ENCODE results near the gene MYLK.

MYLK gene

DNA sequence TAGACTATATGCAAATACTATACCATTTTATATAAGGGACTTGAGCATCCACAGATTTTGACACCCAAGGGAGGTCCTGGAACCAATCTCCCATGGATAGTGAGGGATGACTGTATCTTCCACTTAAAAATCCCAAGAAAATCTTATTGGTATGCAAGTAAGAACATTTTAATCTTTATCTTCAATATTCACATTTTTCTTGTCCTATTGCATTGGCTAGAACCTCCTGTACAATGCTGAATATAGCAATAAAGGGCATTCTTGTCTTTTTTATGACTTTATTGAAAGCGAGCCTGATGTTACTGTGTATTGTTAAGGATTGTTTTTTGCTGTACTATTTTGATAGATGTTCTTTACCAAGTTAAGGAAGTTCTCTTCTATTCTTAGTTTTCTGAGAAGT, 36.9 kb downstream of the MYLK start:
- Histone ChIP-seq H3K9me3 (ENCODE audit: insufficient read depth, low read depth, low read length) (peaks cover 36% of the 10 kb centered on the region), H3K4me3 (ENCODE audit: low read length) (no peak overlapping the region), H3K36me3 (ENCODE audit: insufficient read depth, low read depth, low read length) (no peaks in the 10 kb centered on the region), H3K9ac (ENCODE audit: low read depth, low read length) (no peak overlapping the region), H3K27me3 (ENCODE audit: insufficient read depth, low read length) (no peaks in the 10 kb centered on the region), H3K4me1 (ENCODE audit: insufficient read depth, low read length) (peaks cover 7% of the 10 kb centered on the region; the same call in 1 of the 2 replicates), H3K27ac (ENCODE audit: low read length) (no peak overlapping the region)

DNA sequence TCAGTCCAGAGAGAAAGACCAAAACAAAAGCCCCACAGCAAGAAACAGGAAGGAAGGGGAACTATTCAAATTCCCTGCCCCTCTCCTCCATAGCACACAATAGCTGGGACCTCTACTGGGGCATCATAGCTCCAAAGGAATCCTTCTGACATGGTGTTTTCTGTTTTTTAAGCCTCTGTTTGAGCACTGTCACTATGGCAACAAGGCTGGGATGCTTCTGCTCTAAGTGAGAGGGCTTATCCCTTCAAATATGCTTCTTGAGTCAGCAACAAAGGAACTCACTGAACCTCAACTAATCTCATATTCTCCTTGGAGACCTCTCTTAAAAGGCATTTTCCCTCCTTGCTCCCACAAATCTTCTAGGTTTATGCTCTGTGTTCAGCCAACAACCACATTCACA, 40.5 kb downstream of the MYLK start:
- Histone ChIP-seq H3K36me3 (ENCODE audit: insufficient read depth, low read depth, low read length) (no peaks in the 10 kb centered on the region), H3K27ac (ENCODE audit: low read length) (no peak overlapping the region), H3K9me3 (ENCODE audit: insufficient read depth, low read depth, low read length) (peaks cover 38% of the 10 kb centered on the region), H3K27me3 (ENCODE audit: insufficient read depth, low read length) (no peaks in the 10 kb centered on the region), H3K4me1 (ENCODE audit: insufficient read depth, low read length) (peaks cover 7% of the 10 kb centered on the region; the same call in 1 of the 2 replicates), H3K9ac (ENCODE audit: low read depth, low read length) (no peak overlapping the region), H3K4me3 (ENCODE audit: low read length) (no peak overlapping the region)

- Histone ChIP-seq H3K36me3 (ENCODE audit: insufficient read depth, low read depth, low read length) (no peaks in the 10 kb centered on the region), H3K27ac (ENCODE audit: low read length) (no peak overlapping the region), H3K4me1 (ENCODE audit: insufficient read depth, low read length) (peaks cover 7% of the 10 kb centered on the region; the same call in 1 of the 2 replicates), H3K9ac (ENCODE audit: low read depth, low read length) (no peak overlapping the region), H3K9me3 (ENCODE audit: insufficient read depth, low read depth, low read length) (peaks cover 35% of the 10 kb centered on the region; the same call in 1 of the 2 replicates), H3K27me3 (ENCODE audit: insufficient read depth, low read length) (no peaks in the 10 kb centered on the region), H3K4me3 (ENCODE audit: low read length) (no peak overlapping the region)
These were observed 41.4 kb downstream of the MYLK start for GRCh38 chr3:123842711-123843110.

DNA sequence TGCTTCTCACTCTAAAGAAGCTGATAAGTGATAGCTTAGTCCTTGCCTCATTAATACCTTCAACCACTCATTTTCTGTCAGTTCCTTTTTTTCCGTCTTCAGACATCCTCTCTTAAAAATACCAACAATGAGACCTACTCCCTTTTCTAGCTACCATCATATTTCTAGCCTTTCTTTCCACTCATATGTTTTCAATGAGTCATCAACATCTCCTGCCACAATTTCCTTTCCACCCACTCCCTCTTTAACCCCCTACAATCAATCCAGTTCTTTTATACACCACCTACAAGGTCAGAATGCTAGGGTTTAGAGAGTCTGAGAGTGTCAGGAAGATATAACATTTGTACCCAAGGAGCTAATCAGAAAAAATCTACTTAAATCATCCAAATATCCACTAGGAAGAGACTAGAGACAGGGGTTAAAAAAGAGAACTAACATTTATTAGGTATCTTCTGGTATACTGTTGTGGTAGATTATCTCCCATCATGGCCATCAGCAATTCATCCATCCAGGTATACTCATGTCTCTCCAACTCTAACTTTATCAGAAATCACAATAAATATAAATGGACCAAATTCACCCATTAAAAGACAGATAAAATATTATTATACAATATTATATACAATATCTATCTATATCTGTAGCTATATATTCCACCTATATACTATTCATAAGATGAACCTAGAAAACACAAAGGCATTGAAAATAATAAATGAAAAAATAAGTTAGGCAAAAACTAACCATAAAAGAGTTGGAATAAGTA, 42.5 kb downstream of the MYLK start:
- Histone ChIP-seq H3K27ac (ENCODE audit: low read length) (no peak overlapping the region), H3K27me3 (ENCODE audit: insufficient read depth, low read length) (no peaks in the 10 kb centered on the region), H3K4me3 (ENCODE audit: low read length) (no peak overlapping the region), H3K9me3 (ENCODE audit: insufficient read depth, low read depth, low read length) (peaks cover 28% of the 10 kb centered on the region), H3K36me3 (ENCODE audit: insufficient read depth, low read depth, low read length) (no peaks in the 10 kb centered on the region), H3K9ac (ENCODE audit: low read depth, low read length) (no peak overlapping the region), H3K4me1 (ENCODE audit: insufficient read depth, low read length) (peaks cover 7% of the 10 kb centered on the region; the same call in 1 of the 2 replicates)

DNA sequence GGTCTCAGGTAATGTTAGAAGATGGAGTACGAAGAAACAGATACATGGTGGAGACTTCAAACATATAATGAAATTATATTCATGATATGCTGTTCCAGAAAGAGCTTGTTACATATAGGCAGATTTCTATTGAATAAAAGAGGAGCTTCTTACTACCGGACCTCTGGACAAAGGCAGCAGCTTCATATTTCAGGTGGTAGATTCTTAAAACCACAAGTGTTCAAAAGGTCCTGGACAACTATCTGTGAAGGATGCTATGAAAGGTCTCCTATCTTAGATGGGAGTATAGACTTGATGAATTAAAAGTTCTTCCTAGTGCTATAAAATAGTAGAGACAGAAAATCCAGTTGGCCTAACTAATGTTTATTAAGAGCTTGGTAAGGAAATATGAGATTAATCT, 43.2 kb downstream of the MYLK start:
- Histone ChIP-seq H3K36me3 (ENCODE audit: insufficient read depth, low read depth, low read length) (no peaks in the 10 kb centered on the region), H3K4me1 (ENCODE audit: insufficient read depth, low read length) (peaks cover 7% of the 10 kb centered on the region; the same call in 1 of the 2 replicates), H3K9ac (ENCODE audit: low read depth, low read length) (no peak overlapping the region), H3K27ac (ENCODE audit: low read length) (no peak overlapping the region), H3K27me3 (ENCODE audit: insufficient read depth, low read length) (no peaks in the 10 kb centered on the region), H3K9me3 (ENCODE audit: insufficient read depth, low read depth, low read length) (peaks cover 24% of the 10 kb centered on the region), H3K4me3 (ENCODE audit: low read length) (no peak overlapping the region)

GRCh38 chr3:123837858-123838257, 46.3 kb downstream of the MYLK start:
- Histone ChIP-seq H3K9me3 (ENCODE audit: insufficient read depth, low read depth, low read length) (peaks cover 24% of the 10 kb centered on the region), H3K4me3 (ENCODE audit: low read length) (no peak overlapping the region), H3K36me3 (ENCODE audit: insufficient read depth, low read depth, low read length) (no peaks in the 10 kb centered on the region), H3K9ac (ENCODE audit: low read depth, low read length) (no peak overlapping the region), H3K27me3 (ENCODE audit: insufficient read depth, low read length) (no peaks in the 10 kb centered on the region), H3K27ac (ENCODE audit: low read length) (no peak overlapping the region), H3K4me1 (ENCODE audit: insufficient read depth, low read length) (no peaks in the 10 kb centered on the region)

GRCh38 chr3:123834631-123835030, 49.5 kb downstream of the MYLK start:
- H3K36me3 ChIP-seq (ENCODE audit: insufficient read depth, low read depth, low read length): no peaks in the 10 kb centered on the region
- H3K4me3 ChIP-seq (ENCODE audit: low read length): no peak overlapping the region
- H3K9me3 ChIP-seq (ENCODE audit: insufficient read depth, low read depth, low read length): peaks cover 12% of the 10 kb centered on the region; the same call in 1 of the 2 replicates
- no peaks in the 10 kb centered on the region for H3K4me1 ChIP-seq (ENCODE audit: insufficient read depth, low read length)
- H3K27me3 ChIP-seq (ENCODE audit: insufficient read depth, low read length): no peaks in the 10 kb centered on the region
- no peak overlapping the region for H3K27ac ChIP-seq (ENCODE audit: low read length)
- no peak overlapping the region for H3K9ac ChIP-seq (ENCODE audit: low read depth, low read length)

DNA sequence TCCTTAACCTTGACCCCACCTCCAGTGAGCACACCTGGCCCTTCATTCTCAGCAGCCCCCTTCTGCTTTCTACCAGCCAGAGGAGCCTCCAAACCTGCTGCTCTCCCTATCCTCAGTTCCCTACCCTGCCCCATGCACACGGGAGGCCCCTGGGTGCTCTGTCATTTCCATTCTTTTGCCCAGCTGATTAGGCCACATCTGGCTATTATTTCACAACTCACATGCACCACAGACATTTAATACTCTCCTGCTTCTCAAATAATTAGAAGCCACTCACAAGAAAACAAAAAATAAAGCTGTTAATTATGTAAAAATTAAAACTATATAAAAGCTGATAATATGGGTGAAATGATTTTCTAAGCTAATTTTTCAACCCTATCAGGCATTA, 50.7 kb downstream of the MYLK start:
- H3K9ac ChIP-seq (ENCODE audit: low read depth, low read length): no peak overlapping the region
- no peak overlapping the region for H3K27ac ChIP-seq (ENCODE audit: low read length)
- no peaks in the 10 kb centered on the region for H3K27me3 ChIP-seq (ENCODE audit: insufficient read depth, low read length)
- H3K9me3 ChIP-seq (ENCODE audit: insufficient read depth, low read depth, low read length): peaks cover 18% of the 10 kb centered on the region
- peaks cover 6% of the 10 kb centered on the region; the same call in 1 of the 2 replicates for H3K36me3 ChIP-seq (ENCODE audit: insufficient read depth, low read depth, low read length)
- H3K4me3 ChIP-seq (ENCODE audit: low read length): no peak overlapping the region
- H3K4me1 ChIP-seq (ENCODE audit: insufficient read depth, low read length): no peaks in the 10 kb centered on the region

DNA sequence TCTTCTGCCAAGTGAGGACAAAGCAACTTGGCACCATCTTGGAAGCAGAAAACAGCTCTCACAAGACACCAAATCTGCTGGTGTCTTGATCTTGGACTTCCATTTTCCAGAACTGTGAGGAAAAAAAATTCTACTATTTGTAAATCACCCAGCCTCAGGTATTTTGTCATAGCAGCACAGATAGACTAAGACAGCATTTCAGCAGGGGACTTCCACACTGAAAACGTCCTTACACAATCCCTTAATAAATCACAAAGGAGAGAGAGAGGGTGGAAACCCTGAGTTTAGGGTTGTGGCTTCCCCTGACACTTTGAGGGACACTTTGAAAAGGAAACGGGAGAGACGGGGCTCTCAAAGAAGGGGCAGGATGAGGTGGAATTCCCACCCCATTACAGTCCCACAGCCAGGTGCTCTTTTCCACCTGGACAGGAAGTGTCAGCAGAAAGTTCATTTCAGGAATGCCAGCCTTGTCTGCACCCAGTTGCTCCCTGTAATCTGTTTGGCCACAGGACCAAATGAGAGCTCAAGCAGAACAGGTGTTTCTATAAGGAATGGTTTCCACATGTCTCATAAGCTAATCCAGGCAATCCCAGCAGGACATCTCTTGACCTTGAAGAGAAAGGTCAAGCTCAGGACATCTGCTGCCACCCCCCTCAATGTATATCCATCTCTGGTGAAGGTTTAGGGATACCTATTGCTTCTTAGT, 51.3 kb downstream of the MYLK start:
- H3K9me3 ChIP-seq (ENCODE audit: insufficient read depth, low read depth, low read length): peaks cover 18% of the 10 kb centered on the region
- H3K9ac ChIP-seq (ENCODE audit: low read depth, low read length): no peak overlapping the region
- no peak overlapping the region for H3K27ac ChIP-seq (ENCODE audit: low read length)
- no peaks in the 10 kb centered on the region for H3K4me1 ChIP-seq (ENCODE audit: insufficient read depth, low read length)
- no peak overlapping the region for H3K4me3 ChIP-seq (ENCODE audit: low read length)
- peaks cover 6% of the 10 kb centered on the region; the same call in 1 of the 2 replicates for H3K36me3 ChIP-seq (ENCODE audit: insufficient read depth, low read depth, low read length)
- H3K27me3 ChIP-seq (ENCODE audit: insufficient read depth, low read length): no peaks in the 10 kb centered on the region

DNA sequence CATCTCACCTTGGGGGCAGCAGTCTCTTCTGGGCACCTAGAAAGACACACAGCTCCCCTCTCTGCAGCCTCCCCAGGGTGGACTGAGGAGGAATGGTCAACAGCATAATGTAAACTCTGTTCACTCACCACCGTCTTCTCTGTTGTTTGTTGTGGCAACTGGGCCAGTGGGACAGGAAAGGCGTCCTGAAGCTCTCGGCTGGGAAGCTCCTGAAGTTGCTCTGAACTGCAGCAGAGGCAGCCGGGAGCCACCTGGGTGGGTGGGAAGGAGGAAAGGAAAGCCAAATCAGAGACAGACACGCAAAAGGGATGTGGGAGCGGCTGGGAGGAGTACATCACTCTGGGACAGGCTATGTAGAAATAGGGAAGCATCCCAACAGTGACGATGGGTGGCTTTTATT, 52.7 kb downstream of the MYLK start:
- H3K27ac ChIP-seq (ENCODE audit: low read length): no peak overlapping the region
- H3K27me3 ChIP-seq (ENCODE audit: insufficient read depth, low read length): no peaks in the 10 kb centered on the region
- H3K4me1 ChIP-seq (ENCODE audit: insufficient read depth, low read length): no peaks in the 10 kb centered on the region
- H3K4me3 ChIP-seq (ENCODE audit: low read length): no peak overlapping the region
- H3K36me3 ChIP-seq (ENCODE audit: insufficient read depth, low read depth, low read length): peaks cover 6% of the 10 kb centered on the region; the same call in 1 of the 2 replicates
- H3K9me3 ChIP-seq (ENCODE audit: insufficient read depth, low read depth, low read length): peaks cover 24% of the 10 kb centered on the region
- H3K9ac ChIP-seq (ENCODE audit: low read depth, low read length): no peak overlapping the region

- Histone ChIP-seq H3K4me3 (ENCODE audit: low read length) (no peak overlapping the region), H3K9ac (ENCODE audit: low read depth, low read length) (no peak overlapping the region), H3K9me3 (ENCODE audit: insufficient read depth, low read depth, low read length) (peaks cover 7% of the 10 kb centered on the region; the same call in 1 of the 2 replicates), H3K36me3 (ENCODE audit: insufficient read depth, low read depth, low read length) (no peaks in the 10 kb centered on the region), H3K27ac (ENCODE audit: low read length) (no peak overlapping the region), H3K27me3 (ENCODE audit: insufficient read depth, low read length) (no peaks in the 10 kb centered on the region), H3K4me1 (ENCODE audit: insufficient read depth, low read length) (peaks cover 6% of the 10 kb centered on the region; the same call in 1 of the 2 replicates)
These were observed 62.2 kb downstream of the MYLK start for GRCh38 chr3:123821920-123822319.

DNA sequence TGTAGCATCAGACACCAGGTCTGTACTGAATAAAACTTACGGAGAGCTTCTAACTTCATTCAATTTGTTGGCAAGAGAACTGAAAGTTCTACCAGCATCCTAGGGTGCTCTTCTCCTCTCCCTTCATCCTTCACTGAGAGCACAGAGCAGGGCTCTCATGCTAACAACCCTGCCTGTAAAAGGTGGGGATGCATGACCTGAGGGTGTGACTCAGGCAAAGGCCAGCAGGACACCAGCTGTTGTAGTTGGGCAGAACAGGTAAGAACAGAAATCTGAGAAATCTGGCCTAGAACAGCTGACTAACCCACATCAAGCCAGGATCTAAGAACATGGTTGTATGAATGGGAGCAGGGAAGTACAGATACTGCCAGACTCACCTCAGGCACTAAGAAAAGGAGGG, 64.2 kb downstream of the MYLK start:
- no peaks in the 10 kb centered on the region for H3K36me3 ChIP-seq (ENCODE audit: insufficient read depth, low read depth, low read length)
- H3K4me3 ChIP-seq (ENCODE audit: low read length): no peak overlapping the region
- H3K27me3 ChIP-seq (ENCODE audit: insufficient read depth, low read length): no peaks in the 10 kb centered on the region
- H3K4me1 ChIP-seq (ENCODE audit: insufficient read depth, low read length): peaks cover 6% of the 10 kb centered on the region; the same call in 1 of the 2 replicates
- H3K27ac ChIP-seq (ENCODE audit: low read length): no peak overlapping the region
- H3K9ac ChIP-seq (ENCODE audit: low read depth, low read length): no peak overlapping the region
- no peaks in the 10 kb centered on the region for H3K9me3 ChIP-seq (ENCODE audit: insufficient read depth, low read depth, low read length)

All from iPS-20b (cell line).